ENCODE measurements around the gene ACOX1. TPM values are rescaled to one million over a fixed set of nuclear protein-coding genes. Genes with fewer than 3 reads are reported as not detected.

ACOX1 gene
- total and polyA plus RNA-seq, 2 experiments from 2014 or later = 36.0 to 93.6 TPM

DNA sequence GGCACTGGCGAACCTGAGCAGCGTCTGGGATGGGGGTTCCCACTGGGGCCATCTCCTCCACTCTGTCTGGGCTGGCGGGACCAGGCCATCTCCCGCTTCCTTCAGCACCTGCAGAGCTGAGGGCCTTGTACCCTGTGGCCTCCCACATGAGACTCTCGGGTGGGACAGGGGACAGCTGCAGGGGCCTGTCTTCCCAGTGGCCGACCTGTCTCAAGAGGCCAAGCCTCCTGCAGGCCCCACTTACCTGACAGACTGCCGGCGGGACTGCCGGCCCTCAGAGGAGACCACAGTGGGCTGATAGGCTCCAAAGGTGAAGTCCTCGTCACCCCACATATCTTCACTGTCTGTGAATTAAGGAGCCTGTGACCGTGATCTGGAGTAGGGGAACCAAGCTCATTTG, 53.9 kb downstream of the ACOX1 start:
- Histone ChIP-seq H3K36me3 (replicated peaks; ENCODE audit: insufficient read depth, low read depth) (no peaks in the 10 kb centered on the region), H3K9me2 (replicated peaks; ENCODE audit: insufficient read depth) (no peaks in the 10 kb centered on the region), H3K9me3 (ENCODE audit: low read depth) (no peaks in the 10 kb centered on the region), H4K20me1 (ENCODE audit: insufficient read depth, poor library complexity, severe bottlenecking) (no peaks in the 10 kb centered on the region), H3K79me2 (no peaks in the 10 kb centered on the region), H3K27ac (no peak overlapping the region), H2AFZ (no peak overlapping the region), H3K4me2 (no peak overlapping the region), H3K4me1 (ENCODE audit: insufficient read depth) (no peaks in the 10 kb centered on the region), H3K4me3 (no peak overlapping the region), H3K27me3 (no peaks in the 10 kb centered on the region)
- WGBS (ENCODE audit: low lambda C conversion rate, missing lambda C conversion rate) = 95% methylated on average over 11 of the region's 11 CpGs
- no peak for DNase-seq (ENCODE audit: low spot score)
- TF ChIP-seq CTCF (IDR thresholded peaks at IDR 0.05; ENCODE audit: poor library complexity) (no peak), EZH2phosphoT487 (IDR thresholded peaks at IDR 0.05; ENCODE audit: low read depth, severe bottlenecking, unreplicated experiment) (no peak), EZH2 (IDR thresholded peaks at IDR 0.05; ENCODE audit: borderline replicate concordance) (no peak)

DNA sequence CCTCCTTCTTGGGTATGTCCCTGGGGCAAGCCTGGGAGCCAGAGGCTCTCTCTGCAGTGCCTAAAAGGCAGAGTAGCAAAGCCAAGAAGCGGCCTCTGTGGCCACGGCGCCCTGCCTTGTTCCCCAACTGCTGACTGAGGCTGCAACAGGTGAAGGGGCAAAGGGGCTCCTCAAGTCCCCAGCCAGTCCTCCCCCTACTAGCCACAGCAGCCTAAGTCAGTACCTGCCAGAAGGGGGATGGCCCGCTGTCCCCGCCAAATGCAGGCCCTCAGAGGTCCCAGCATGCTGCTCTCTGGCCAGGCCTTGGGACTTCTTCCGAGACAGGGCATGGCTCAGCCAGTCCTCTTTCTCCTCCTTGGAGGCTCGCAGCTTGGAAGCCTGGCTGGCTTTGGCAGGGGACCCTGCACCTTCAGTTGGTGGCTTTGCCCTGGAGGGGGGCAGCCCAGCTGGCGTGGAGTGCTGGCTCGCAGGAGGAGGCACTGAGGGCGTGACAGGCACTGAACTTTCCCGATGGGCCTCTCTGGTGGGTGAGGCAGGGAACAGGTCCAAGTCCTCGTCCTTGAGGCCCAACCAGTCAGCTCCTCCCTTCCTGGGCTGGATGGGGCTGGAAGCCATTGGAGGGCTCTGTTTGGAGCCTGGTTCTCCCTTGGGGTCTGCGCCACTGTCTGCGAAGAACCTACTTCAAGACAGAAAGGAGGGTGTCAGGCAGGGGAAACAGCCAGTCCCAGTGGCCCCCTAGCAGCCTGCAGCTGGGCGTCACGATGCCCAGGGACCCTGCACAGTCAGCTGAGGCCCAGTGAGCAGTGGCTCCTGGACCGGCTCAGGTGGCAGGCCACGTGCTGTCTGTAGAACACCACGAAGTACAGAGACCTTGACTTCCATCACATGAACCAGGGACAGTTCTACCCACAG, 55.7 kb downstream of the ACOX1 start:
- TF ChIP-seq EZH2phosphoT487 (IDR thresholded peaks at IDR 0.05; ENCODE audit: low read depth, severe bottlenecking, unreplicated experiment) = no peak
- no peak for TF ChIP-seq EZH2 (IDR thresholded peaks at IDR 0.05; ENCODE audit: borderline replicate concordance)
- TF ChIP-seq CTCF (IDR thresholded peaks at IDR 0.05; ENCODE audit: poor library complexity) = no peak
- Histone ChIP-seq H3K4me2 (no peak overlapping the region), H3K9me3 (ENCODE audit: low read depth) (no peaks in the 10 kb centered on the region), H3K4me1 (ENCODE audit: insufficient read depth) (no peaks in the 10 kb centered on the region), H3K79me2 (no peaks in the 10 kb centered on the region), H3K27ac (no peak overlapping the region), H4K20me1 (ENCODE audit: insufficient read depth, poor library complexity, severe bottlenecking) (no peaks in the 10 kb centered on the region), H3K9me2 (replicated peaks; ENCODE audit: insufficient read depth) (no peaks in the 10 kb centered on the region), H2AFZ (no peak overlapping the region), H3K4me3 (no peak overlapping the region), H3K36me3 (replicated peaks; ENCODE audit: insufficient read depth, low read depth) (no peaks in the 10 kb centered on the region), H3K27me3 (no peaks in the 10 kb centered on the region)
- WGBS (ENCODE audit: low lambda C conversion rate, missing lambda C conversion rate) = 96% methylated on average over 19 of the region's 19 CpGs
- DNase-seq (ENCODE audit: low spot score) = no peak

DNA sequence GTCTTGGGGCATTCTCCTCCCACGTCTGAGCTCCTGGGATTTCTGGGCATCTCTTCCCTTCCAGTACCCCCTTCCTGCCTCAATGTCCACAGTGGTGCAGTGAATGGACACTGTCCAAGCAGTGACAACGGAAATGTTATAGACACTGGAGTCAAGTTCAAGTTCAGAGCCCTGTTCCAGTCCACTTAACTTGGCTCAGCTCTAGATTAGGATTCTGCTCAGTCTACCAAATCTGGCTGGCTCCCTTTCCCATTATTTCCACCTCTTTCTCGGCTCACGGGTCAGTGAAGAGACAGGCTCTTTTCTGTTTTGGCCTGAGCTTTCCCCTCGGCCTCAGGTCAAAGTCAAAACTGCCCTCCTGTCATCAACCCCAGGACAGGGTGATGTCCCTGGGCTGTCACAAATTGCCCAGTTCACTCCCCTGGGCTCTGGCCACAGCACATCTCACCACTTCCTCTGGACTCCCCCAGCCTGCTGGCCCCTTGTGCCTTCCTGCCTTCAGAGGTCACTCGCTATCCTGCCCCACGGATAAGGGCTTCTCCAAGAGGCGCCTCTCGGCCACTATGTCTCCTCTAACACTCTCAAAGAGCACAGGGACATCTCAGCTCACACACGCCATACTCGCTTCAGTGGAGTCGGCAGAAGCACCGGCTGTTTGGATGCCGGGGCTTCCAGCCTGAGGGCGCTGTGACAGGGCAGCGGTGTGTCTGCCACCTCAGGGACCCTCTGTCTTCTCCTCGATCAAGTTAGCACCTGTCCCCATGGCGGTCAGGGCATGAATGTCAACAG, 56.6 kb downstream of the ACOX1 start:
- H2AFZ ChIP-seq = no peak overlapping the region
- H3K27ac ChIP-seq = no peak overlapping the region
- H3K36me3 ChIP-seq (replicated peaks; ENCODE audit: insufficient read depth, low read depth) = no peaks in the 10 kb centered on the region
- H3K4me1 ChIP-seq (ENCODE audit: insufficient read depth) = no peaks in the 10 kb centered on the region
- 98% methylated on average over 18 of the region's 18 CpGs for WGBS (ENCODE audit: low lambda C conversion rate, missing lambda C conversion rate)
- H3K4me2 ChIP-seq = no peak overlapping the region
- TF ChIP-seq EZH2phosphoT487 (IDR thresholded peaks at IDR 0.05; ENCODE audit: low read depth, severe bottlenecking, unreplicated experiment) (no peak), CTCF (IDR thresholded peaks at IDR 0.05; ENCODE audit: poor library complexity) (no peak), EZH2 (IDR thresholded peaks at IDR 0.05; ENCODE audit: borderline replicate concordance) (no peak)
- DNase-seq (ENCODE audit: low spot score) = no peak
- H3K79me2 ChIP-seq = no peaks in the 10 kb centered on the region
- no peak overlapping the region for H3K4me3 ChIP-seq
- H3K9me3 ChIP-seq (ENCODE audit: low read depth) = no peaks in the 10 kb centered on the region
- no peaks in the 10 kb centered on the region for H3K27me3 ChIP-seq
- no peaks in the 10 kb centered on the region for H3K9me2 ChIP-seq (replicated peaks; ENCODE audit: insufficient read depth)
- H4K20me1 ChIP-seq (ENCODE audit: insufficient read depth, poor library complexity, severe bottlenecking) = no peaks in the 10 kb centered on the region

All from hepatocyte (in vitro differentiated cells).